PC-3 (cell line): ENCODE data around the gene ANKRD9. TPM values are rescaled to one million over a fixed set of nuclear protein-coding genes. Genes with fewer than 3 reads are reported as not detected.

ENCODE experiments used
- ATAC-seq: fragments of 200-7000 bp; cut with Tn5 transposase; 2 replicates; pipeline ENCODE4 v1.9.1; 2020; ENCODE audit warnings: mild to moderate bottlenecking, moderate library complexity
- BruUV-seq: library from RNA; stranded (reverse); fragments of 400-500 nt; replicated peaks from 2 replicates; lab custom pipeline; 2021; lab: Mats Ljungman, UMichigan
- CTCF ChIA-PET: fragments of 300-600 bp; sonication (Branson Sonifier 250); formaldehyde crosslinking; loops from one replicate; lab custom pipeline; 2022; ENCODE audit warnings: antibody characterized with exemption; lab: Charles Lee
- POLR2A ChIA-PET: fragments of 300-600 bp; sonication (Branson Sonifier 250); formaldehyde crosslinking; loops from one replicate; lab custom pipeline; 2022; ENCODE audit warnings: antibody characterized with exemption; ENCODE audit not compliant: unreplicated experiment; lab: Charles Lee
- DNase-seq: peaks from one replicate; pipeline ENCODE4 v3.0.0-alpha.2; 2015
- H2AFZ ChIP-seq: fragments of 300-600 bp; sonication (generic); 2 replicates; pipeline ENCODE4 v1.6.0; 2016; ENCODE audit warnings: antibody characterized with exemption, low read length
- H3F3A ChIP-seq: fragments of 300-600 bp; sonication (generic); one replicate; pipeline ENCODE4 v1.6.0; 2017; ENCODE audit warnings: antibody characterized with exemption, low read length, control low read depth, mild to moderate bottlenecking; ENCODE audit not compliant: unreplicated experiment
- H3K27ac ChIP-seq: fragments of 300-600 bp; sonication (generic); 2 replicates; pipeline ENCODE4 v1.5.1; 2016; ENCODE audit warnings: mild to moderate bottlenecking, low read length
- H3K27me3 ChIP-seq: fragments of 300-600 bp; sonication (generic); 2 replicates; pipeline ENCODE4 v1.6.1; 2016; ENCODE audit warnings: low read length, mixed read lengths
- H3K36me3 ChIP-seq: fragments of 300-600 bp; sonication (generic); 2 replicates; pipeline ENCODE4 v1.6.1; 2016; ENCODE audit warnings: low read depth, mixed run types, low read length, mixed read lengths
- H3K4me1 ChIP-seq: fragments of 300-600 bp; sonication (generic); 2 replicates; pipeline ENCODE4 v1.5.1; 2016; ENCODE audit warnings: low read length; ENCODE audit not compliant: insufficient read depth
- H3K4me2 ChIP-seq: fragments of 300-600 bp; sonication (generic); 2 replicates; pipeline ENCODE4 v1.6.0; 2016; ENCODE audit warnings: low read length
- H3K4me3 ChIP-seq: fragments of 300-600 bp; sonication (generic); 2 replicates; pipeline ENCODE4 v1.5.1; 2016; ENCODE audit warnings: mild to moderate bottlenecking, low read length, mixed read lengths
- H3K79me2 ChIP-seq: fragments of 300-600 bp; sonication (generic); 2 replicates; pipeline ENCODE4 v1.6.1; 2017; ENCODE audit warnings: low read length, mixed read lengths
- H3K9ac ChIP-seq: fragments of 300-600 bp; sonication (generic); 2 replicates; pipeline ENCODE4 v1.6.0; 2016; ENCODE audit warnings: mild to moderate bottlenecking, low read length
- H3K9me2 ChIP-seq: fragments of 300-600 bp; sonication (generic); replicated peaks from 2 replicates; pipeline ENCODE4 v1.6.1; 2016; ENCODE audit warnings: mixed run types, low read length, mixed read lengths
- H3K9me3 ChIP-seq: fragments of 300-600 bp; sonication (generic); 2 replicates; pipeline ENCODE4 v1.6.1; 2016; ENCODE audit warnings: low read length, mixed read lengths
- H4K20me1 ChIP-seq: fragments of 300-600 bp; sonication (generic); 2 replicates; pipeline ENCODE4 v1.6.1; 2016; ENCODE audit warnings: low read length, mixed read lengths
- CTCF ChIP-seq: fragments of 300-600 bp; sonication (generic); conservative IDR thresholded peaks from 2 replicates; pipeline ENCODE4 v1.5.1; 2017; ENCODE audit warnings: antibody characterized with exemption, low read depth, mild to moderate bottlenecking, low read length
- EZH2 ChIP-seq: fragments of 300-600 bp; sonication (generic); IDR thresholded peaks from one replicate; pipeline ENCODE4 v1.6.1; 2017; ENCODE audit warnings: antibody characterized with exemption, mild to moderate bottlenecking, low read length; ENCODE audit not compliant: unreplicated experiment
- EZH2phosphoT487 ChIP-seq: fragments of 300-600 bp; sonication (generic); IDR thresholded peaks from 2 replicates; pipeline ENCODE4 v1.6.1; 2018; ENCODE audit warnings: mild to moderate bottlenecking, antibody characterized with exemption, low read length, borderline replicate concordance
- intact Hi-C: fragments of 100-400 bp; cut with micrococcal nuclease; formaldehyde crosslinking; loops from 2 replicates; pipeline ENCODE4 v1.9.0; 2023
- total RNA-seq: library from RNA; depleted of rRNA; stranded (reverse); fragments of >200 nt; gene quantifications from 2 replicates; pipeline ENCODE4 v1.2.3, GENCODE V29; 2014

Gene ANKRD9
- total RNA-seq, 1 experiment from 2014 or later: 52.6 TPM

- Histone ChIP-seq H3K79me2 (no peaks in the 10 kb centered on the region), H3K9me3 (no peaks in the 10 kb centered on the region), H3K9ac (no peak overlapping the region), H3K27ac (no peak overlapping the region), H4K20me1 (no peaks in the 10 kb centered on the region), H3K4me2 (no peak overlapping the region), H3K27me3 (no peaks in the 10 kb centered on the region), H3K4me3 (no peak overlapping the region), H2AFZ (no peak overlapping the region), H3K36me3 (no peaks in the 10 kb centered on the region), H3K4me1 (peaks cover 18% of the 10 kb centered on the region), H3K9me2 (no peaks in the 10 kb centered on the region), H3F3A (peaks cover 4% of the 10 kb centered on the region)
- ATAC-seq (no peak), DNase-seq (no peak)
- no TSS peak for BruUV-seq
- intact Hi-C loops: no loop called here
- ChIA-PET CTCF (no interaction called here), POLR2A (no interaction called here)
- TF ChIP-seq CTCF: no peak
Observed at GRCh38 chr14:102471921-102472790, 37.4 kb downstream of the ANKRD9 start.

GRCh38 chr14:102469261-102469660 lies 40.3 kb downstream of the ANKRD9 start:
- no peak for TF ChIP-seq EZH2
- TF ChIP-seq CTCF: no peak
- TF ChIP-seq EZH2phosphoT487: no peak
- peaks cover 18% of the 10 kb centered on the region for H3K4me1 ChIP-seq
- ATAC-seq (peak; percentile 37), DNase-seq (peak; percentile 74)
- BruUV-seq: no TSS peak
- H3K36me3 ChIP-seq: peaks cover 3% of the 10 kb centered on the region; the same call in 1 of the 2 replicates
- peaks cover 4% of the 10 kb centered on the region for H3F3A ChIP-seq
- no peaks in the 10 kb centered on the region for H3K79me2 ChIP-seq
- intact Hi-C loops: no loop called here
- ChIA-PET CTCF (no interaction called here), POLR2A (interaction anchor here (0.6 to 0.7 kb wide), 2 partner anchors 379 to 865 kb away, joined by 3 to 8 read pairs; partner anchors contain the start of gene EIF5)
- H3K9me3 ChIP-seq: no peaks in the 10 kb centered on the region
- no peaks in the 10 kb centered on the region for H4K20me1 ChIP-seq
- H3K27ac ChIP-seq: 0 out of 2 replicates have a peak overlapping the region, but pooled peaks have one; percentile 5
- no peak overlapping the region for H2AFZ ChIP-seq
- peak overlapping the region; percentile 17 for H3K4me3 ChIP-seq
- no peaks in the 10 kb centered on the region for H3K27me3 ChIP-seq
- H3K9me2 ChIP-seq: no peaks in the 10 kb centered on the region
- no peak overlapping the region for H3K9ac ChIP-seq
- peak overlapping the region; percentile 58 for H3K4me2 ChIP-seq

- Histone ChIP-seq H3K9ac (no peak overlapping the region), H3K27ac (no peak overlapping the region), H3K9me3 (no peaks in the 10 kb centered on the region), H3K36me3 (peaks cover 3% of the 10 kb centered on the region; the same call in 1 of the 2 replicates), H3K4me1 (peaks cover 13% of the 10 kb centered on the region), H3K4me2 (no peak overlapping the region), H3F3A (peaks cover 4% of the 10 kb centered on the region), H3K9me2 (no peaks in the 10 kb centered on the region), H4K20me1 (no peaks in the 10 kb centered on the region), H2AFZ (no peak overlapping the region), H3K79me2 (no peaks in the 10 kb centered on the region), H3K27me3 (no peaks in the 10 kb centered on the region), H3K4me3 (no peak overlapping the region)
- ChIA-PET POLR2A (interaction anchor here (0.6 kb wide), 1 partner anchor 147 kb away, joined by 3 read pairs; no protein-coding TSS in a partner anchor), CTCF (no interaction called here)
- BruUV-seq: no TSS peak
- ATAC-seq: no peak
- no peak for DNase-seq
- no peak for TF ChIP-seq EZH2phosphoT487
- TF ChIP-seq CTCF: no peak
- no peak for TF ChIP-seq EZH2
- intact Hi-C loops: no loop called here
Observed at GRCh38 chr14:102464846-102465341, 44.7 kb downstream of the ANKRD9 start.
